ENCODE results near the gene GREB1L.

GRCh38 chr18:21459706-21460286 is 217.8 kb downstream of the GREB1L start:
- no peak for TF ChIP-seq USF2 (CRISPR knock-in tag; IDR thresholded peaks at IDR 0.05)
- TF ChIP-seq, protein P1, sequence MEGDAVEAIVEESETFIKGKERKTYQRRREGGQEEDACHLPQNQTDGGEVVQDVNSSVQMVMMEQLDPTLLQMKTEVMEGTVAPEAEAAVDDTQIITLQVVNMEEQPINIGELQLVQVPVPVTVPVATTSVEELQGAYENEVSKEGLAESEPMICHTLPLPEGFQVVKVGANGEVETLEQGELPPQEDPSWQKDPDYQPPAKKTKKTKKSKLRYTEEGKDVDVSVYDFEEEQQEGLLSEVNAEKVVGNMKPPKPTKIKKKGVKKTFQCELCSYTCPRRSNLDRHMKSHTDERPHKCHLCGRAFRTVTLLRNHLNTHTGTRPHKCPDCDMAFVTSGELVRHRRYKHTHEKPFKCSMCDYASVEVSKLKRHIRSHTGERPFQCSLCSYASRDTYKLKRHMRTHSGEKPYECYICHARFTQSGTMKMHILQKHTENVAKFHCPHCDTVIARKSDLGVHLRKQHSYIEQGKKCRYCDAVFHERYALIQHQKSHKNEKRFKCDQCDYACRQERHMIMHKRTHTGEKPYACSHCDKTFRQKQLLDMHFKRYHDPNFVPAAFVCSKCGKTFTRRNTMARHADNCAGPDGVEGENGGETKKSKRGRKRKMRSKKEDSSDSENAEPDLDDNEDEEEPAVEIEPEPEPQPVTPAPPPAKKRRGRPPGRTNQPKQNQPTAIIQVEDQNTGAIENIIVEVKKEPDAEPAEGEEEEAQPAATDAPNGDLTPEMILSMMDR (IDR thresholded peaks at IDR 0.05): no peak
- no peak for TF ChIP-seq FOXK1 (CRISPR knock-in tag; IDR thresholded peaks at IDR 0.05)
- no peak for TF ChIP-seq IRF1 (CRISPR knock-in tag; IDR thresholded peaks at IDR 0.05)
- TF ChIP-seq, protein P2, sequence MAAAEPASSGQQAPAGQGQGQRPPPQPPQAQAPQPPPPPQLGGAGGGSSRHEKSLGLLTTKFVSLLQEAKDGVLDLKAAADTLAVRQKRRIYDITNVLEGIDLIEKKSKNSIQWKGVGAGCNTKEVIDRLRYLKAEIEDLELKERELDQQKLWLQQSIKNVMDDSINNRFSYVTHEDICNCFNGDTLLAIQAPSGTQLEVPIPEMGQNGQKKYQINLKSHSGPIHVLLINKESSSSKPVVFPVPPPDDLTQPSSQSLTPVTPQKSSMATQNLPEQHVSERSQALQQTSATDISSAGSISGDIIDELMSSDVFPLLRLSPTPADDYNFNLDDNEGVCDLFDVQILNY (CRISPR knock-in tag; IDR thresholded peaks at IDR 0.05): no peak
- no peak for TF ChIP-seq SP1 (CRISPR knock-in tag; conservative IDR thresholded peaks at IDR 0.05)
- TF ChIP-seq ZNF317 (CRISPR knock-in tag; IDR thresholded peaks at IDR 0.05; ENCODE audit: borderline replicate concordance, low read depth): no peak

Data from WTC11 (cell line).